HFFc6 (cell line): ENCODE measurements around the gene RNF208. TPM values are rescaled to one million over a fixed set of nuclear protein-coding genes. Genes with fewer than 3 reads are reported as not detected.

ENCODE experiments used
- DNase-seq: peaks from one replicate; pipeline ENCODE4 v3.0.0-alpha.2; 2018
- H3K27ac Mint-ChIP-seq: 2 replicates; pipeline ENCODE4 v1.8.0; 2020; ENCODE audit warnings: mild to moderate bottlenecking, mixed read lengths
- H3K27me3 Mint-ChIP-seq: 2 replicates; pipeline ENCODE4 v1.8.0; 2021; ENCODE audit warnings: mild to moderate bottlenecking, moderate library complexity, mixed read lengths; ENCODE audit not compliant: insufficient read depth
- H3K36me3 Mint-ChIP-seq: 2 replicates; pipeline ENCODE4 v1.8.0; 2021; ENCODE audit warnings: low read depth, mixed read lengths
- H3K4me1 Mint-ChIP-seq: 2 replicates; pipeline ENCODE4 v1.8.0; 2020; ENCODE audit warnings: low read depth, mixed read lengths
- H3K4me3 Mint-ChIP-seq: 2 replicates; pipeline ENCODE4 v1.8.0; 2020; ENCODE audit warnings: mild to moderate bottlenecking, moderate library complexity, mixed read lengths
- H3K9me3 Mint-ChIP-seq: 2 replicates; pipeline ENCODE4 v1.8.0; 2020; ENCODE audit warnings: mild to moderate bottlenecking, mixed read lengths
- CTCF ChIP-seq: fragments of 200-600 bp; sonication (generic); IDR thresholded peaks from 2 replicates; pipeline ENCODE4 v1.5.0; 2021; ENCODE audit warnings: antibody characterized with exemption, mild to moderate bottlenecking
- long read RNA-seq: library from polyadenylated mRNA; unstranded; transcript quantifications from one replicate; pipeline ENCODE4 v2.0.0, GENCODE V29; 2019
- total RNA-seq, 6 experiments: library from RNA; stranded (reverse); fragmentation: NEBNext Ultra II Directional; extraction: Animal tissue kit (Norgen Biotek cat#: 25700); gene quantifications; 2 replicates in 1 of 6; 3 replicates in 5 of 6; pipeline ENCODE4 v1.2.3, GENCODE V29; 2021

The RNF208 gene, protein sequence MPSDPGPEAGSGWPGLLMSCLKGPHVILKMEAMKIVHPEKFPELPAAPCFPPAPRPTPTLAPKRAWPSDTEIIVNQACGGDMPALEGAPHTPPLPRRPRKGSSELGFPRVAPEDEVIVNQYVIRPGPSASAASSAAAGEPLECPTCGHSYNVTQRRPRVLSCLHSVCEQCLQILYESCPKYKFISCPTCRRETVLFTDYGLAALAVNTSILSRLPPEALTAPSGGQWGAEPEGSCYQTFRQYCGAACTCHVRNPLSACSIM
- total RNA-seq: 1 to 10 TPM; 2.5 to 3.8 (median 3.4) TPM
- long read RNA-seq: 0 reads

DNA sequence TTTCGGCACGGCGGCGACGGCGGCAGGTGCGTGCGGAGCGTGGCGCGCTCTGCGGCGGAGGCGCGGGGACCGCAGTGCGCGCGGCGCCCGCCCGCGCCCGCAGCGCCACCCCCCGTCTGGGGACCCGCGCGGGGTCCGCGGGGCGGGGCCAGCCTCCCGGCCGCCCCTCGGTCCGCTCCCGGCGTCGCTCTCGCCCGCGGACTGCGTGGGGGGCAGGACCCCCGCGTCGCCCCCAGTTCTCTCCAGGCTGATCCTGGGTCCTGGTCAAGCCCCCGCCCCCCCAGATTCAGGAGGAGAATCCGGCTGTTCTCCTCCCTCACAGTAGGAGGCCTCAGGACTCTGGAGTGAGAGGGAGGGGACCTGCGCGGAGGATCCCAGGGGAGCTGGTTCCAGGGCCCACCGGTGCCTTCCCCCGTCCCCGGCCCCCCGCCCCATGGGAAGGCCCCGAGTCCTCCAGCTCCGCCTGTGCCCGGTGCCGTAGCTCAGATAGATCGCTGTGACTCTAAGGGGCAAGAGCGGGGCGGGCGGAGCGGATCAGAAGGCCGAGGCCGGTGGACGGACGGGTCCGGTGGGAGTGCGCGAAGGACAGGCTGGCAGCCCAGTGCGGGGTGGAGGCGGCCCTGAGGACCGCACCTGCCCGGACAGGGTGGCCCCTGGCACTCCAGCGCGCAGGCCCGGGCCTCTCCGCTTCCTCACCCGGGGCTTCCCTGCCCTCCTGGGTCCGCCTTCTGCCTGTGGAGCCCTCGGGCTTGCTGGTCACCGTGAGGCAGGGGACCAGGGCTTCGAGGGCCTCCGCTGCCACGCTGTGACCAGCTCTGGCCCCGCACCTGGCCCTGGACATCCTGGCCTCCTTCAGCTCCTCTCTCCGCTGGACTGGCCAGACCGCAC, at the start of gene RNF208:
RNF208 (minus strand) TSS at position 51 of the 888 bp plus-strand sequence. CDS start 1,028 bp downstream, outside the sequence.
- Mint-ChIP-seq H3K27me3 (no peaks in the 10 kb centered on the region; the same call in 1 of the 2 replicates), H3K9me3 (no peaks in the 10 kb centered on the region), H3K4me1 (peaks cover 7% of the 10 kb centered on the region), H3K4me3 (peak within 1 kb of the TSS; percentile 81), H3K27ac (peak within 1 kb of the TSS; percentile 73), H3K36me3 (no peaks in the 10 kb centered on the region)
- DNase-seq: no peak
- no peak for TF ChIP-seq CTCF

DNA sequence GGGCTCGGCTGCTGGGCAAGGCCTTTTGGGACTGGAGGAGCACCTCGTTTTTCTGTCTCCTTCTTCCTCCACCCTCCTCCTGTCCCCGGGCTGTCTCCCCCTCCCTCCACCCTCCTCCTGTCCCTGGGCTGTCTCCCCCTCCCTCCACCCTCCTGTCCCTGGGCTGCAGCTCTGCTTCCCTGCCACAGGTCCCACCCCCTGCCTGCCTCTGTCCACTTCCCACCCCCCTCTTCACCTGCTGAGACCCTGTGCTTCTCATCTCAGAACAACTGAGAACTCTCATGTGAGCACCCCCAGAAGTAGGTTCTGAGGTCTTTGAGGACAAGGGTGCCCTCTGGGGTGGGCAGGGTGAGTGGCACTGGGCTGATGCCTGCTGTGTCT, 49.6 kb upstream of the RNF208 start:
- no peak for DNase-seq
- Mint-ChIP-seq H3K27me3 (peaks cover 6% of the 10 kb centered on the region), H3K36me3 (peaks cover 20% of the 10 kb centered on the region), H3K4me1 (peaks cover 34% of the 10 kb centered on the region), H3K27ac (no peak overlapping the region), H3K9me3 (no peaks in the 10 kb centered on the region), H3K4me3 (no peak overlapping the region)
- no peak for TF ChIP-seq CTCF

DNA sequence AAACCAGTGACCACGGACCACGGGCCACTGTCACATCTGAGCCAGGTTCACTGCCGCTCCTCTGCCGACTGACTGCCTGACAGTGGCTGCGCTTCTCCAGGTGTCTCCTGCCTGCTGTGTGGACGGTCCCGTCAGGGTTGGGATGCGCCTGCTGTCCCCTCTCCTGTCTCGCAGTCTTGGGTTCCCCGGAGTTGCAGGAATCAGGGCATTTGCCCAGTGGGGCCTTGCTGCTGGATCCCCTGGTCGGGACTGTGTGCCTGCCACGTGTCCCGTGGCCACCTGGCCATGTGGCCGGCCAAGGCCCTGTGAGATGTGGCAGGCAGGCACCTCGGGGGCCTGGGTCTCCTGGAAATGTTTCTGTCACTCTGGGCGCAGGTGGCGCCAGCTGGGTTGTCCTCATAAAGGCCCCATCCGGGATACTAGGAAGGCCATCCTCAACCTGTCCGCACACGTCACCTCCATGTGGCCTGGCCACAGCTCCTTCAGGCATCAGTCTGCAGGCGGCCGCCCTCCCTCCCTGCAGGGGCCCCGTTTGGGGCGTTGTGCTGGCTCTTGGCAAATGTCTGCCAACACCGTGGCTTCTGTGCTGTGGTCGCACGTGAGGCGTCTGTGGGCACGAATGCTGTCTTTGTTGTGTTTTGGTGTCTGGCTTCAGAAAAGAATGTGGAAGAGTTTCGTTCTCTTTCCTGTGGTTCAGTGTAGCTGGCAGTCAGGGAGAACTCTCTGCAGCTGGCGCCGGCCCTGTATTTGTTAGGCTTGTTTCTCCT, 49.1 kb upstream of the RNF208 start:
- peaks cover 6% of the 10 kb centered on the region for H3K27me3 Mint-ChIP-seq
- H3K4me1 Mint-ChIP-seq: peaks cover 31% of the 10 kb centered on the region
- no peaks in the 10 kb centered on the region for H3K9me3 Mint-ChIP-seq
- peaks cover 20% of the 10 kb centered on the region for H3K36me3 Mint-ChIP-seq
- no peak overlapping the region for H3K4me3 Mint-ChIP-seq
- TF ChIP-seq CTCF: no peak
- no peak overlapping the region for H3K27ac Mint-ChIP-seq
- no peak for DNase-seq

DNA sequence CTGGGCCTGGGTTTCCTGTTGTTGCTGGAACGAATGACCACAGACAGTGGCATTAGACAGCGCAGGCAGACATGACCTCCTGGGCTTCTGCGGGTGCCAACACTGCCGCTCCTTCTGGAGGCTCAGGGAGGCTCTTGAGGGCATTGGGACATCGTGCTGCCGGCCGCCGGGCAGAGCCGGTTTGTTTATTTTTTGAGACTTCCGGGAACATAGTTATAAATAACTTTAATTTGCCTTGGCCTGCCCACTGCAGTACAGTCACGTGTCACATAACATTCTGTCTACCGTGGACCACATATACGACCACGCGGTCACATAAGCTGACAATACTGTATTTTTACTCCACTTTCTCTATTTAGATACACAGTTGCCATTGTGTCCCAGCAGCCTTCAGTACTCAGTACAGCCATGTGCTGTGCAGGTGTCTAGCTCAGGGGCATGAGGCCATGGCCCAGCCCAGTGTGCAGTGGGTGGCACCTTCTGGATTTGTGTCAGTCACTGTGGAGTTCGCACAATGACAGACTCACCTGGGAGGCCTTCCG, 47.3 kb upstream of the RNF208 start:
- Mint-ChIP-seq H3K27me3 (peaks cover 2% of the 10 kb centered on the region), H3K9me3 (no peaks in the 10 kb centered on the region), H3K4me3 (peak overlapping the region; percentile 25; the same call in 1 of the 2 replicates), H3K27ac (peak overlapping the region; percentile 83), H3K36me3 (peaks cover 20% of the 10 kb centered on the region), H3K4me1 (peaks cover 23% of the 10 kb centered on the region)
- peak; percentile 75 for DNase-seq
- TF ChIP-seq CTCF: no peak
